LNCaP clone FGC (cell line): Measurements from ENCODE around the gene NOL9.
A peak's percentile ranks its signal among the peaks of the same experiment; 100 is the strongest.

Experiments used
- DNase-seq: peaks from one replicate; pipeline ENCODE4 v3.0.0-alpha.2; 2011; ENCODE audit warnings: low read depth
- H3K4me3 ChIP-seq: 2 replicates; pipeline ENCODE4 v1.5.1; 2011; ENCODE audit warnings: mild to moderate bottlenecking, low read depth, low read length, control low read depth
- TF ChIP-seq, protein P1 (sequence below): IDR thresholded peaks from 2 replicates; pipeline ENCODE4 v1.5.1; 2012; ENCODE audit warnings: mild to moderate bottlenecking; ENCODE audit not compliant: control insufficient read depth, insufficient read depth; ENCODE audit errors: extremely low read depth

The NOL9 gene

DNA sequence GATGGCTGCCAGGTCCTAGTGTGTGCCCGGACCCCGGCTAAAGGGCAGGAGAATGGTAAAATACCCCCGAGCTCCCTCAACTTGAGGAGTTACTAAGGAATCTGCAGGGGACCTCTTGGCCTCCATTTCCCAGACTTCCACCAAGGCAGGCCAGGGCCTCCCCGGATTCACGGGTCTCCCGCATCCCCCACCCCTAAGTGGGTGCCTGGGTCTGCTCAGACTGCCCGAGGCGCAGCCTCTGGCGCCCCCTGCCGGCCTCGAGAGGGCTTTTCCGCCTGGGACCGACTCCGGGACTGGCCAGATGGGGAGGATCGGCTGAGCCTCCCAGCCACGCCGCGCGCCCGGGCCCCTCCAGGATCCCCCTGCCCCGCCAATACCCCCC is 64.5 kb downstream of the NOL9 start:
- DNase-seq = peak; percentile 15
- TF ChIP-seq, protein P1, sequence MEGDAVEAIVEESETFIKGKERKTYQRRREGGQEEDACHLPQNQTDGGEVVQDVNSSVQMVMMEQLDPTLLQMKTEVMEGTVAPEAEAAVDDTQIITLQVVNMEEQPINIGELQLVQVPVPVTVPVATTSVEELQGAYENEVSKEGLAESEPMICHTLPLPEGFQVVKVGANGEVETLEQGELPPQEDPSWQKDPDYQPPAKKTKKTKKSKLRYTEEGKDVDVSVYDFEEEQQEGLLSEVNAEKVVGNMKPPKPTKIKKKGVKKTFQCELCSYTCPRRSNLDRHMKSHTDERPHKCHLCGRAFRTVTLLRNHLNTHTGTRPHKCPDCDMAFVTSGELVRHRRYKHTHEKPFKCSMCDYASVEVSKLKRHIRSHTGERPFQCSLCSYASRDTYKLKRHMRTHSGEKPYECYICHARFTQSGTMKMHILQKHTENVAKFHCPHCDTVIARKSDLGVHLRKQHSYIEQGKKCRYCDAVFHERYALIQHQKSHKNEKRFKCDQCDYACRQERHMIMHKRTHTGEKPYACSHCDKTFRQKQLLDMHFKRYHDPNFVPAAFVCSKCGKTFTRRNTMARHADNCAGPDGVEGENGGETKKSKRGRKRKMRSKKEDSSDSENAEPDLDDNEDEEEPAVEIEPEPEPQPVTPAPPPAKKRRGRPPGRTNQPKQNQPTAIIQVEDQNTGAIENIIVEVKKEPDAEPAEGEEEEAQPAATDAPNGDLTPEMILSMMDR = peak; percentile 92

DNA sequence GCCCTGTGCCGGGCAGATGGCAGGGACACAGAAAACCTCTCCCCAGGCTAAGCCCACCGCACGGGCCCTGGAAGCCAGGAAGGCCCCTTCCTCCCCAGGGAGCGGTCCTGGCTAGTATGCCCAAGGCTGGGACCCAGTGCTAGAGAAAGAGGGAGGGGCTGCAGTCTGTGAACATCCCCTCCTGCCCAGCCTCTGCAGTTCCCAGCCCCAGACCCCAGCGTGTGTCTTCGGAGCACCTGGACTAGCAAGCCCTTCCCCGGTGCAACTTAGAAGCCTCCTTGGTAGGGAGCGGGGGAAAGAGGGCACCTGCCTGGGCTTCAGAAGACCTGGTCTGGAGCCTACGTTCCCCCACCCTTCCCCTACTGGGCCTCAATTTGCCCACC is 64.9 kb downstream of the NOL9 start:
- peak overlapping the region; percentile 100; the same call in 1 of the 2 replicates for H3K4me3 ChIP-seq
- TF ChIP-seq, protein P1 = no peak
- DNase-seq = no peak

More for the DNA sequence above, 64.5 kb downstream of the NOL9 start:
- peak overlapping the region; percentile 100 for H3K4me3 ChIP-seq

DNA sequence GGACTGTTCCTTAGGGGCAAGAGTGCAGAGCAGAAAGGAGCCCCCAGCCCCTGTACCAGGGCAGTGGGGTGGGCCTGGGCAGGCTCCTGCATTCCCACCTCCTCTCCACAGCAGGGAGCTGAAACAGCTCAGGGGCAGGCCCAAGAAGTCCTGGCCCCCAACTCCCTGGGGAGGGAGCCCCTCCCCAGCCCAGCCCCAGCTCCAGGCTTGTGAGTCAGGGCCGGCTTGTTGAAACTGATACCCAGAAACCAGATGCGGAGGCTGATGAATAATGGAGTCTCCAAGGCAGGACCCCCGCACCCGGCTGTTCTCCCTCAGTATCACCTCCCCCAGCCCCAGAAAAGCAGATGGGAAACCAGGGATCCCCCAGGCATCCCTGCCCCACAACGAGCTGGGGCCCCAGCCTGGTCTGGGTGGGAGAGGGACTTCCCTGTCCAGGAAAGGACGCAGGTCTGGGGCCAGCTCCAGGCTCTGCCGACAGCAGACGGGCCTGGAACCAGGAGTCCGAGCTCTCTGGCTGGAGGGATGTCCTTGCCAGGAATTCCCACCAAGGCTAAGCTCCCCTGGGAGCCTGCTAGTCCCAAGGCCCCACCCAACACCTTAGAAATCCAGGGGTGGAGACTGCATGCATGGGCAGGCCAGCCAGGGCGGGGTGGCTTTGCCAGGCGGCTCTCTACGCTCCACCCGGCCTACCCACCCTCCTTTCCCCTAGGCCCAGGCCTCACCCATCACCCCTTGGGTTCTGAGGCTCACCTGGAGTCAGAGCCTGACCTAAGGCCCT is 65.5 kb downstream of the NOL9 start:
- no peak overlapping the region for H3K4me3 ChIP-seq
- TF ChIP-seq, protein P1 = no peak
- DNase-seq = no peak

DNA sequence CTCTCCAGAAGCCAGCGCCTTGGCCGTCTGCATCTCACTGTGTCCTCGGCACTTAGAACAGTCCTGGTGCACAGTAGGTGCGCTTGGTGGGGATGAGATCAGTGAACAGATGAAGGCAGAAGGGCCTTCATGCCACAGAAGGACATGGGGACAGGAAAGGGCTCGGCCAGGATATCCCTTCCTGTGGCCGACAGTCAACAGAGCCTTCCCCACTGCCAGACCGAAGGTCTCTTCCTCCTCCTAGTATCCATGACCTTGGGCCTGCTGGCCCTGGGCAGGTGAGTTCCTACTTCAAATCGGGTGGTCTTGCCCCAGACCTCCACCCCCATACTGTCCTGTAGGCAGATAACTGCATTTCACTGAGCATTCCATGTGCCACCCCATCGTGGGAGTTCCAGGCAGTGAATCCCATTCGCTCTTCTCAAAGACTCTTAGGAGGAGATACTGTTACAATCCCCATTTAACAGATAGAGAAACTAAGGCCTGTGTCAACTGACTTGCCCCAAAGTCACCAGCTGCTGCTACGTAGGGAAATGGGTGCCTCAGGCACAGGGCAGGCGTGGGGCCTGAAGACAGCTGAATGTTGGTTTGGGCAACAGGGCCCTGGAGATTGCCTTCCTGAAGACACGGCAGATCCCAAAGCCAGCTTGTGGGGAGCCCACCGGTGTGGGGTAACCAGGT is 66.4 kb downstream of the NOL9 start:
- TF ChIP-seq, protein P1 = no peak
- no peak overlapping the region for H3K4me3 ChIP-seq
- DNase-seq = no peak

DNA sequence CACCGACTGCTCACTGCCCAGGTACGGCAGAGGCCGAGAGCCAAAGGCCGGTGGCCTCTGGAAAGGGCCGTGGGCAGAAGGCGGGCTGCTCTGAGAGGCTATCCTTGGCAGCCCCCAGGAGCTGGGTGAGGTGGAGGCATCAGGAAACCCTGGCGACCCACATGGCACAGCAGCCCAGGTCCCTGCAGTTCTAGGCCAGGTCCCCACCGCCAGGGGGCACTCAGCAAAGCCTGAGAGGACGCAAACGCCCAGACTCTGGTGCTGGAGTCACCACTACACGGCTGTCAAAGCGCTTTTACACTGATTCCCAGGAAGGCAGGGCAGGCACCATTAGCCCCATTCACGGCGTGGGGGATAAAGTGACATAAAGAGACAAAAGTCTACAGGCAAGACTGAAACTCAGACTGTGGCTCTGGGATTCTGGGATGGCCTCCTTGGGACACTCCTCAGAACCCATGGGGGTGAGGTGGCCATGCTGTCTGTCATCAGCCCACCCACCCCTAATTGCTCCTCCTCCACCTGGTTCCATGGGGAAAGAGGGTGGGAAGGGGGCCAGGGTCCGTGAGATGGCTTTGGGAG is 67.8 kb downstream of the NOL9 start:
- H3K4me3 ChIP-seq = no peak overlapping the region
- TF ChIP-seq, protein P1 = peak; percentile 91
- peak; percentile 25 for DNase-seq

DNA sequence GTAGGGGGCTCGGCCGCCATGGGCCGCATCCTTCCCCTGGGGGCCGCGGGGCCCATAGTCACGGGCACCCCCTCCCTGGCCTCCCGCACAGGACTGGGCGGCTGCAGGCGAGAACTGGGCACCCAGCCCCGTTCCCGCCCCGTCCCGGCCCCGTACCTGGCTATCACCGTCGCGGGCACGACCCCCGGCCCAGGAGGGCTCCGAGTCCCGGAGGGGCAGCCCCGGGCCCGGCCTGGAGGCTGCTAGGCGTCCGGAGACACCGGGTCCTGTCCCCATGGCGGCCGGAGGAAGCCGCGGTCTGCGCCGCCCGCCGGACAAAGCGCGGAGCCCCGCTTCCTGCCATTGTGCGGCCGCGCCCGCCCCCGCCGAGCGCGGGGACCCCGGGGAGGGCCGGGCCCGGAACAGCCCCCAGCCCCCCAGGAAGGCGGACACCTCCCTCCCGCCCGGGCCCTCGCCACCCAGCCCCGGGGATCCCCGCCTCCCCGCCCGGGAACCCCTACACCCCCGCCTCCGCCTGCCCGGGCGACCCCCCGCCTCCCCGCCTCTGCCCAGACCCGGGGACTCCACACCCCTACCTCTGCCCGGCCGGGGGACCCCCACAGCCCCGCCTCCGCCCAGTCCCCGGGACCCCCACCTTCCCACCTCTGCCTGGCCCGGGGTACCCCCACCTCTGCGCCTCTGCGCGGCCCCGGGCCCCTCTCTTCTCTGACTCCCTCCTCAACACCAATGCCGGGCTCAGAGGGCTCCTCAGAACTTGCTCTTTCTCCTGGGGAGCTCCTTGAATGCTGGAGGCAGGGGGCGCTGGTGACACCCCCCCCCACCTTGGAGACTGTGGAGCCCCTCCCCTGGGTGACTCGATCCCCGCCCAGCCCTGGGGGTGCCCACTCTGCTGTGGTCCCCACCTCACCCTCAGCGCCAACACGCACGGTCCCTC is 68.9 kb downstream of the NOL9 start:
- no peak for DNase-seq
- no peak overlapping the region for H3K4me3 ChIP-seq
- TF ChIP-seq, protein P1 = no peak
